OCI-LY3 (cell line): Measurements from ENCODE around the gene PFKL.

Experiments
- H2AFZ ChIP-seq: fragments of 200-600, 300-600 bp; shearing (Covaris generic); 2 replicates; pipeline ENCODE4 v1.6.0; 2014; ENCODE audit warnings: antibody characterized with exemption, low read depth, low read length
- H3K27ac ChIP-seq: fragments of 200-600, 300-600 bp; sonication (generic); 2 replicates; pipeline ENCODE4 v1.5.1; 2014; ENCODE audit warnings: mild to moderate bottlenecking, low read length, moderate library complexity, mixed read lengths
- H3K27me3 ChIP-seq: fragments of 200-600, 300-600 bp; sonication (generic); 2 replicates; pipeline ENCODE4 v1.6.1; 2014; ENCODE audit warnings: low read depth, low read length, mixed read lengths
- H3K36me3 ChIP-seq: fragments of 200-600, 300-600 bp; sonication (generic); replicated peaks from 2 replicates; pipeline ENCODE3; 2014; ENCODE audit warnings: low read depth, low read length, mixed read lengths
- H3K4me1 ChIP-seq: fragments of 300-600, 200-600 bp; sonication (generic); 2 replicates; pipeline ENCODE4 v1.6.1; 2014; ENCODE audit warnings: low read length, mixed read lengths
- H3K4me2 ChIP-seq: fragments of 200-600, 300-600 bp; sonication (generic); 2 replicates; pipeline ENCODE4 v1.6.1; 2014; ENCODE audit warnings: low read length, mixed read lengths
- H3K4me3 ChIP-seq: fragments of 300-600, 200-600 bp; sonication (generic); 2 replicates; pipeline ENCODE4 v1.5.1; 2014; ENCODE audit warnings: antibody characterized with exemption, mild to moderate bottlenecking, low read length, moderate library complexity
- H3K79me2 ChIP-seq: fragments of 300-600, 200-600 bp; shearing (Covaris generic); 2 replicates; pipeline ENCODE4 v1.6.1; 2014; ENCODE audit warnings: mild to moderate bottlenecking, low read length, mixed read lengths
- H3K9ac ChIP-seq: fragments of 300-600, 200-600 bp; shearing (Covaris generic); 2 replicates; pipeline ENCODE4 v1.6.0; 2014; ENCODE audit warnings: mild to moderate bottlenecking, low read length, moderate library complexity
- H3K9me3 ChIP-seq: fragments of 200-600, 300-600 bp; shearing (Covaris generic); 2 replicates; pipeline ENCODE4 v1.6.1; 2014; ENCODE audit warnings: low read length, mixed read lengths; ENCODE audit not compliant: insufficient read depth
- H4K20me1 ChIP-seq: fragments of 200-600, 300-600 bp; sonication (generic); 2 replicates; pipeline ENCODE4 v1.6.1; 2016; ENCODE audit warnings: low read length, mixed read lengths; ENCODE audit not compliant: insufficient read depth
- CTCF ChIP-seq: fragments of 200-600, 300-600 bp; sonication (generic); IDR thresholded peaks from 2 replicates; pipeline ENCODE4 v1.5.1; 2014; ENCODE audit warnings: antibody characterized with exemption, low read length, low read depth
- EZH2phosphoT487 ChIP-seq: fragments of 200-600 bp; shearing (Covaris generic); IDR thresholded peaks from 2 replicates; pipeline ENCODE4 v1.6.1; 2018; ENCODE audit warnings: antibody characterized with exemption, mixed run types, low read depth

Gene PFKL

GRCh38 chr21:44330698-44331097 is 30.8 kb downstream of the PFKL start:
- no peak overlapping the region for H2AFZ ChIP-seq
- no peaks in the 10 kb centered on the region for H3K27me3 ChIP-seq
- no peaks in the 10 kb centered on the region for H4K20me1 ChIP-seq
- no peak overlapping the region for H3K27ac ChIP-seq
- no peak overlapping the region for H3K9ac ChIP-seq
- H3K79me2 ChIP-seq: no peaks in the 10 kb centered on the region
- H3K4me1 ChIP-seq: no peaks in the 10 kb centered on the region
- H3K4me3 ChIP-seq: no peak overlapping the region
- no peak overlapping the region for H3K4me2 ChIP-seq
- no peaks in the 10 kb centered on the region for H3K36me3 ChIP-seq
- H3K9me3 ChIP-seq: no peaks in the 10 kb centered on the region
- no peak for TF ChIP-seq CTCF
- no peak for TF ChIP-seq EZH2phosphoT487

- H3K4me3 ChIP-seq: no peak overlapping the region
- H3K4me1 ChIP-seq: no peaks in the 10 kb centered on the region
- no peak overlapping the region for H3K27ac ChIP-seq
- no peaks in the 10 kb centered on the region for H3K79me2 ChIP-seq
- no peaks in the 10 kb centered on the region for H3K36me3 ChIP-seq
- no peaks in the 10 kb centered on the region for H3K9me3 ChIP-seq
- H4K20me1 ChIP-seq: no peaks in the 10 kb centered on the region
- H3K9ac ChIP-seq: no peak overlapping the region
- no peak overlapping the region for H2AFZ ChIP-seq
- H3K4me2 ChIP-seq: no peak overlapping the region
- H3K27me3 ChIP-seq: no peaks in the 10 kb centered on the region
- TF ChIP-seq EZH2phosphoT487 (no peak), CTCF (no peak)
Observed at GRCh38 chr21:44331209-44331608, 31.4 kb downstream of the PFKL start.

GRCh38 chr21:44331650-44332307 is 31.9 kb downstream of the PFKL start:
- Histone ChIP-seq H3K27ac (no peak overlapping the region), H3K4me1 (no peaks in the 10 kb centered on the region), H3K9ac (no peak overlapping the region), H3K4me2 (no peak overlapping the region), H3K36me3 (no peaks in the 10 kb centered on the region), H2AFZ (no peak overlapping the region), H3K9me3 (no peaks in the 10 kb centered on the region), H3K4me3 (no peak overlapping the region), H3K27me3 (no peaks in the 10 kb centered on the region), H4K20me1 (no peaks in the 10 kb centered on the region), H3K79me2 (no peaks in the 10 kb centered on the region)
- TF ChIP-seq EZH2phosphoT487: no peak
- no peak for TF ChIP-seq CTCF

GRCh38 chr21:44332383-44332782 is 32.5 kb downstream of the PFKL start:
- Histone ChIP-seq H3K27ac (no peak overlapping the region), H3K4me3 (no peak overlapping the region), H2AFZ (no peak overlapping the region), H3K36me3 (no peaks in the 10 kb centered on the region), H3K4me2 (no peak overlapping the region), H3K79me2 (no peaks in the 10 kb centered on the region), H3K9ac (no peak overlapping the region), H3K9me3 (no peaks in the 10 kb centered on the region), H3K4me1 (no peaks in the 10 kb centered on the region), H3K27me3 (no peaks in the 10 kb centered on the region), H4K20me1 (no peaks in the 10 kb centered on the region)
- TF ChIP-seq CTCF (no peak), EZH2phosphoT487 (no peak)
